Measurements from ENCODE around the gene NACC2. TPM values are rescaled to one million over a fixed set of nuclear protein-coding genes. Genes with fewer than 3 reads are reported as not detected.
A peak's percentile ranks its signal among the peaks of the same experiment; 100 is the strongest.

The NACC2 gene
- total and polyA plus RNA-seq, 9 of the 15 experiments (the other 6 are each of a cell fraction or from before 2014, with no cell fraction given) = 0.70 to 25.1 (median 5.6) TPM

- TF ChIP-seq, protein P1, sequence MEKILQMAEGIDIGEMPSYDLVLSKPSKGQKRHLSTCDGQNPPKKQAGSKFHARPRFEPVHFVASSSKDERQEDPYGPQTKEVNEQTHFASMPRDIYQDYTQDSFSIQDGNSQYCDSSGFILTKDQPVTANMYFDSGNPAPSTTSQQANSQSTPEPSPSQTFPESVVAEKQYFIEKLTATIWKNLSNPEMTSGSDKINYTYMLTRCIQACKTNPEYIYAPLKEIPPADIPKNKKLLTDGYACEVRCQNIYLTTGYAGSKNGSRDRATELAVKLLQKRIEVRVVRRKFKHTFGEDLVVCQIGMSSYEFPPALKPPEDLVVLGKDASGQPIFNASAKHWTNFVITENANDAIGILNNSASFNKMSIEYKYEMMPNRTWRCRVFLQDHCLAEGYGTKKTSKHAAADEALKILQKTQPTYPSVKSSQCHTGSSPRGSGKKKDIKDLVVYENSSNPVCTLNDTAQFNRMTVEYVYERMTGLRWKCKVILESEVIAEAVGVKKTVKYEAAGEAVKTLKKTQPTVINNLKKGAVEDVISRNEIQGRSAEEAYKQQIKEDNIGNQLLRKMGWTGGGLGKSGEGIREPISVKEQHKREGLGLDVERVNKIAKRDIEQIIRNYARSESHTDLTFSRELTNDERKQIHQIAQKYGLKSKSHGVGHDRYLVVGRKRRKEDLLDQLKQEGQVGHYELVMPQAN (IDR thresholded peaks at IDR 0.05; ENCODE audit: borderline replicate concordance) = no peak
- TF ChIP-seq ZEB2 (IDR thresholded peaks at IDR 0.05) = no peak
- peak; percentile 97 for TF ChIP-seq POLR2B (IDR thresholded peaks at IDR 0.05; ENCODE audit: low read depth, partially characterized antibody)
- no peak for TF ChIP-seq ZFP30 (CRISPR knock-in tag; IDR thresholded peaks at IDR 0.05; ENCODE audit: borderline replicate concordance)
- TF ChIP-seq CCNT2 (IDR thresholded peaks at IDR 0.05; ENCODE audit: borderline replicate concordance, extremely low read depth, insufficient read length, low read depth, low read length) = peak; percentile 86
- TF ChIP-seq PYGO2 (tag; IDR thresholded peaks at IDR 0.05) = no peak
- TF ChIP-seq KAT7 (CRISPR knock-in tag; IDR thresholded peaks at IDR 0.05; ENCODE audit: borderline replicate concordance) = 0 out of 2 replicates have a peak, but pooled peaks have one; percentile 85
- TF ChIP-seq SMARCC2 (IDR thresholded peaks at IDR 0.05; ENCODE audit: low read depth) = no peak
- TF ChIP-seq NFATC3 (IDR thresholded peaks at IDR 0.05) = no peak
- TF ChIP-seq, protein P2, sequence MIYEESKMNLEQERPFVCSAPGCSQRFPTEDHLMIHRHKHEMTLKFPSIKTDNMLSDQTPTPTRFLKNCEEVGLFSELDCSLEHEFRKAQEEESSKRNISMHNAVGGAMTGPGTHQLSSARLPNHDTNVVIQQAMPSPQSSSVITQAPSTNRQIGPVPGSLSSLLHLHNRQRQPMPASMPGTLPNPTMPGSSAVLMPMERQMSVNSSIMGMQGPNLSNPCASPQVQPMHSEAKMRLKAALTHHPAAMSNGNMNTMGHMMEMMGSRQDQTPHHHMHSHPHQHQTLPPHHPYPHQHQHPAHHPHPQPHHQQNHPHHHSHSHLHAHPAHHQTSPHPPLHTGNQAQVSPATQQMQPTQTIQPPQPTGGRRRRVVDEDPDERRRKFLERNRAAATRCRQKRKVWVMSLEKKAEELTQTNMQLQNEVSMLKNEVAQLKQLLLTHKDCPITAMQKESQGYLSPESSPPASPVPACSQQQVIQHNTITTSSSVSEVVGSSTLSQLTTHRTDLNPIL (CRISPR knock-in tag; IDR thresholded peaks at IDR 0.05) = no peak
- TF ChIP-seq, protein P3, sequence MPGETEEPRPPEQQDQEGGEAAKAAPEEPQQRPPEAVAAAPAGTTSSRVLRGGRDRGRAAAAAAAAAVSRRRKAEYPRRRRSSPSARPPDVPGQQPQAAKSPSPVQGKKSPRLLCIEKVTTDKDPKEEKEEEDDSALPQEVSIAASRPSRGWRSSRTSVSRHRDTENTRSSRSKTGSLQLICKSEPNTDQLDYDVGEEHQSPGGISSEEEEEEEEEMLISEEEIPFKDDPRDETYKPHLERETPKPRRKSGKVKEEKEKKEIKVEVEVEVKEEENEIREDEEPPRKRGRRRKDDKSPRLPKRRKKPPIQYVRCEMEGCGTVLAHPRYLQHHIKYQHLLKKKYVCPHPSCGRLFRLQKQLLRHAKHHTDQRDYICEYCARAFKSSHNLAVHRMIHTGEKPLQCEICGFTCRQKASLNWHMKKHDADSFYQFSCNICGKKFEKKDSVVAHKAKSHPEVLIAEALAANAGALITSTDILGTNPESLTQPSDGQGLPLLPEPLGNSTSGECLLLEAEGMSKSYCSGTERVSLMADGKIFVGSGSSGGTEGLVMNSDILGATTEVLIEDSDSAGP (CRISPR knock-in tag; IDR thresholded peaks at IDR 0.05) = no peak
- TF ChIP-seq RERE (CRISPR knock-in tag; IDR thresholded peaks at IDR 0.05; ENCODE audit: borderline replicate concordance) = no peak
- TF ChIP-seq ADNP (tag; IDR thresholded peaks at IDR 0.05) = no peak
- TF ChIP-seq HOMEZ (CRISPR knock-in tag; IDR thresholded peaks at IDR 0.05) = no peak
Observed at GRCh38 chr9:136118320-136119060, 23.4 kb upstream of the NACC2 start, which contains the start of gene TMEM250 (continued).

All from K562 (cell line).